Parathyroid adenoma (tissue), 2 donors: ENCODE results near the gene PDCD1.
A peak's percentile ranks its signal among the peaks of the same experiment; 100 is the strongest.

Experiments
- H2AFZ ChIP-seq: fragments of 300-600 bp; sonication (generic); one replicate; pipeline ENCODE4 v1.7.0; 2017; ENCODE audit warnings: antibody characterized with exemption, mild to moderate bottlenecking
- H3K27ac ChIP-seq: fragments of 300-600 bp; sonication (generic); one replicate; pipeline ENCODE4 v1.7.0; 2017
- H3K27me3 ChIP-seq: fragments of 300-600 bp; sonication (generic); one replicate; pipeline ENCODE4 v1.7.0; 2017; ENCODE audit warnings: low read length; ENCODE audit not compliant: control insufficient read depth, insufficient read depth
- H3K36me3 ChIP-seq: fragments of 300-600 bp; sonication (generic); one replicate; pipeline ENCODE4 v1.7.0; 2017; ENCODE audit warnings: low read length; ENCODE audit not compliant: control insufficient read depth, insufficient read depth
- H3K4me1 ChIP-seq: fragments of 300-600 bp; sonication (generic); one replicate; pipeline ENCODE4 v1.7.0; 2017; ENCODE audit warnings: control low read depth
- H3K4me2 ChIP-seq: fragments of 300-600 bp; sonication (generic); one replicate; pipeline ENCODE4 v1.7.0; 2017; ENCODE audit warnings: low read length
- H3K4me3 ChIP-seq: fragments of 300-600 bp; sonication (generic); one replicate; pipeline ENCODE4 v1.7.0; 2017; ENCODE audit warnings: low read depth, low read length
- H3K79me2 ChIP-seq: fragments of 300-600 bp; sonication (generic); one replicate; pipeline ENCODE4 v1.7.0; 2017; ENCODE audit warnings: control low read depth
- H3K9ac ChIP-seq: fragments of 300-600 bp; sonication (generic); one replicate; pipeline ENCODE4 v1.7.0; 2017; ENCODE audit warnings: mild to moderate bottlenecking
- H3K9me3 ChIP-seq: fragments of 300-600 bp; sonication (generic); one replicate; pipeline ENCODE4 v1.7.0; 2017; ENCODE audit warnings: low read length; ENCODE audit not compliant: control insufficient read depth
- TF ChIP-seq, protein P1 (sequence below): fragments of 300-600 bp; sonication (generic); IDR thresholded peaks from one replicate; pipeline ENCODE4 v1.7.0; 2017; ENCODE audit warnings: antibody characterized with exemption, mild to moderate bottlenecking
- donor health status: primary hyperparathyroidism.

PDCD1 gene

DNA sequence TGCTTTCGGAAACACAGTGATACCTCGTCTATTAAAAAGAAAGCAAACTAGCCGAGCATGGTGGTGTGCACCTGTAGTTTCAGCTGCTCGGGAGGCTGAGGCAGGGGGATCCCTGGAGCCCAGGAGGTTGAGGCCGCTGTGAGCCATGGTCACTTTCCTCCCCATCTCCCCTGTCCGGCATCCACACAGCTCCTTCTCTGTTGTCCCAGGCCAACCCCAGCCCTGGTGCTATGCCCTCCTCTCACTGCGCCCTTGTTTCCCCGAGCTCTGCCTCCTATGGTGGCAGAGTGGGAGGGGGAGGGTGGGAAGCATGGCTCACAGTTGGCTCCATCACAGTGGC lies 26.2 kb upstream of the PDCD1 start:
- Histone ChIP-seq H3K4me3 (no peak overlapping the region), H3K9ac (no peak overlapping the region), H3K27ac (no peak overlapping the region), H3K9me3 (no peaks in the 10 kb centered on the region), H3K79me2 (no peaks in the 10 kb centered on the region), H3K27me3 (no peaks in the 10 kb centered on the region), H3K36me3 (no peaks in the 10 kb centered on the region), H3K4me2 (no peak overlapping the region), H3K4me1 (peaks cover 5% of the 10 kb centered on the region), H2AFZ (no peak overlapping the region)
- TF ChIP-seq, protein P1, sequence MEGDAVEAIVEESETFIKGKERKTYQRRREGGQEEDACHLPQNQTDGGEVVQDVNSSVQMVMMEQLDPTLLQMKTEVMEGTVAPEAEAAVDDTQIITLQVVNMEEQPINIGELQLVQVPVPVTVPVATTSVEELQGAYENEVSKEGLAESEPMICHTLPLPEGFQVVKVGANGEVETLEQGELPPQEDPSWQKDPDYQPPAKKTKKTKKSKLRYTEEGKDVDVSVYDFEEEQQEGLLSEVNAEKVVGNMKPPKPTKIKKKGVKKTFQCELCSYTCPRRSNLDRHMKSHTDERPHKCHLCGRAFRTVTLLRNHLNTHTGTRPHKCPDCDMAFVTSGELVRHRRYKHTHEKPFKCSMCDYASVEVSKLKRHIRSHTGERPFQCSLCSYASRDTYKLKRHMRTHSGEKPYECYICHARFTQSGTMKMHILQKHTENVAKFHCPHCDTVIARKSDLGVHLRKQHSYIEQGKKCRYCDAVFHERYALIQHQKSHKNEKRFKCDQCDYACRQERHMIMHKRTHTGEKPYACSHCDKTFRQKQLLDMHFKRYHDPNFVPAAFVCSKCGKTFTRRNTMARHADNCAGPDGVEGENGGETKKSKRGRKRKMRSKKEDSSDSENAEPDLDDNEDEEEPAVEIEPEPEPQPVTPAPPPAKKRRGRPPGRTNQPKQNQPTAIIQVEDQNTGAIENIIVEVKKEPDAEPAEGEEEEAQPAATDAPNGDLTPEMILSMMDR: no peak

DNA sequence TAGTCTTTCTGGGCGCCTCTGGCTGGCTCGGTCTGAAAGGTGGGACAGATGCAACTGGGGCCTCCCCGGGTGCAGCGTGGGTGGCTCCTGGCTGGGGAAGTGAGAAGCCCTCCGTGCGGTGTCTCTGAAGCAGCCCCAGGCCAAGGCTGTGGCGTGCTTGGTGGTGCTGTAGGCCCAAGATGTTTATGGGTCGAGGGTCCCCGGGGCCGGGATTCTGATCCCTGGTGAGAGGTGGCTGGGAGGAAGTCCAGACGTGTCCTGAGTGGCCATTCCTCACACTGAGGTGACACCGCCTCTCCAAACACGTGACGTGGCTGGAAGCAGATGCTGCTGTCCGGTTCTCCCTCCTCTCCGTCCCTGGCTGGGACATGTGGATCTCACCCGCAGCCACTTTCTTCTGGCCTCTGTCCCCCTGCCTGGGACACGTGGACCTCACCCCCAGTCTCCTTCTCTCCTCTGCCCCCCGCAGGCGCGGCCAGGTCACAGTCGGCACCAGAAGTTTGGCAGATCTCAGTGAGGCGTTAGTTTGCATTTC lies 23.5 kb upstream of the PDCD1 start:
- H3K4me1 ChIP-seq: peaks cover 5% of the 10 kb centered on the region
- H3K9me3 ChIP-seq: no peaks in the 10 kb centered on the region
- no peak overlapping the region for H3K9ac ChIP-seq
- H3K79me2 ChIP-seq: no peaks in the 10 kb centered on the region
- peak overlapping the region; percentile 81 for H2AFZ ChIP-seq
- no peaks in the 10 kb centered on the region for H3K36me3 ChIP-seq
- H3K4me2 ChIP-seq: peak overlapping the region; percentile 80
- TF ChIP-seq, protein P1: no peak
- peak overlapping the region; percentile 63 for H3K4me3 ChIP-seq
- peak overlapping the region; percentile 79 for H3K27ac ChIP-seq
- no peaks in the 10 kb centered on the region for H3K27me3 ChIP-seq

DNA sequence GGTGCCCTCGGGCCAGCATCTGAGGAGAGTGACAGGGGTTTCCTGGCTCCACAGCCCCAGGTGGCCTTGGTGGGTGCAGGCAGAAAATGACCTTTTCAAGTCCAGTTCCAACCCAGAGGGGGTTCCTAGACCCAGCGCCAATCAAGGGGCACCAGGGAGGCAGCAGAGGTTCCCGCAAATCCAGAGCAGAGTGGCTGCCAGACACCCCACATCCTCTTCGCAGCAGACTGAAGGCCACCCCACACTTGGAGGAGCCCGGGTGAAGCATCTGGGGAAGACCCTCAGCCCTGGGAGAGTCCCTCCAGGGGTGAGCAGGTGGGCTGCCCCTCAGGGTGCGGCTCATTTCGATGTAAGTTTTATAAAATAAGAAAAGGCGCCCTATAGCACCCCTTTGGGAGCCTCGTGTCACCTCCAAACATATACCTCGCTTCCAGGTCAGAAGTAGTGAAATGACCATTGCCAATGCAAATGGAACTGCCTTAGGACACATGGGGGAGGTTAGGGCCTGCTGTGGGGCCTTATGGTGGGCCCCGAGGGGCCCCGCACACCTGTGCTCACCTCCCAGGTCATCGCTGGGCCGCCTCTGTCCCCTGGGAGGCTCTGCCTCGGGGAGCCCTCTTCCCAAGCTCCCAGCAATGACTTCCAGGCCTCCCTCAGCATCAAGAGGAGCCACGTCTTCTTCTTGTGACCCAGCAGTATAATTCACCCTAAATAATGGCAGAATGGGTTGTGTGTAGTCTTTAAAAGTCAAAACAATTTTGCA lies 21.8 kb upstream of the PDCD1 start:
- Histone ChIP-seq H3K4me1 (peaks cover 5% of the 10 kb centered on the region), H2AFZ (peak overlapping the region; percentile 99), H3K36me3 (no peaks in the 10 kb centered on the region), H3K4me2 (peak overlapping the region; percentile 80), H3K9ac (no peak overlapping the region), H3K4me3 (no peak overlapping the region), H3K9me3 (no peaks in the 10 kb centered on the region), H3K27ac (no peak overlapping the region), H3K27me3 (no peaks in the 10 kb centered on the region), H3K79me2 (no peaks in the 10 kb centered on the region)
- TF ChIP-seq, protein P1: no peak

DNA sequence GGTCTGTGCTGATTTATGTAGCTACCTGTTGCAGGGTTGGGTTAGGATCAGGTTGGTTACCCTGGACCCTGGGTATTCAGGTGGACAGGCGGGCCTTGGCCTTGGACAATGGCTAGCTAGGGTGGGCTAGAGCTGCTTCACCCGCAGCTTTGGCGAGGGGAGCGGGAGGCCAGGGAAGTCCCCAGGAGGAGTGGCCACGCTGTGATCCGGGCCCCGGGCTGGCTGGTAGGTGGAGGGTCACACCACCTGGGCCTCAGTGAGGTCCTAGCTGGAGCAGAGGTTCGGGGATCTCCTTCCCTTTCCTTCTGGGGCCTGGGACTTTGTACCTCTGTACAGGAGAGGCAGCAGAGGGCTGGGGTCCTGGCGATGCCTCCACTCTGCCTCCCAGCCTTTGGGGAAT lies 20.6 kb upstream of the PDCD1 start:
- Histone ChIP-seq H3K27me3 (no peaks in the 10 kb centered on the region), H3K27ac (no peak overlapping the region), H3K4me2 (no peak overlapping the region), H3K79me2 (no peaks in the 10 kb centered on the region), H3K36me3 (no peaks in the 10 kb centered on the region), H3K9me3 (no peaks in the 10 kb centered on the region), H2AFZ (no peak overlapping the region), H3K4me3 (no peak overlapping the region), H3K4me1 (peaks cover 5% of the 10 kb centered on the region), H3K9ac (no peak overlapping the region)
- TF ChIP-seq, protein P1: no peak
